Progenitor cell of endocrine pancreas (in vitro differentiated cells): Measurements from ENCODE around the gene MVB12B. TPM values are rescaled to one million over a fixed set of nuclear protein-coding genes. Genes with fewer than 3 reads are reported as not detected.

Source experiments
- DNase-seq: peaks from one replicate; pipeline ENCODE4 v3.0.0; 2021; ENCODE audit warnings: low spot score; ENCODE audit not compliant: unreplicated experiment
- H3K27ac Mint-ChIP-seq: 2 replicates; pipeline ENCODE4 v1.8.0; 2021; ENCODE audit warnings: mild to moderate bottlenecking, moderate library complexity, mixed read lengths
- H3K27me3 Mint-ChIP-seq: 2 replicates; pipeline ENCODE4 v1.8.0; 2021; ENCODE audit warnings: mixed read lengths
- H3K36me3 Mint-ChIP-seq: 2 replicates; pipeline ENCODE4 v1.8.0; 2022; ENCODE audit warnings: mixed read lengths; ENCODE audit not compliant: insufficient read depth
- H3K4me1 Mint-ChIP-seq: 2 replicates; pipeline ENCODE4 v1.8.0; 2021; ENCODE audit warnings: low read depth, mixed read lengths
- H3K4me3 Mint-ChIP-seq: 2 replicates; pipeline ENCODE4 v1.8.0; 2021; ENCODE audit warnings: low read depth, mild to moderate bottlenecking, moderate library complexity, mixed read lengths
- H3K9me3 Mint-ChIP-seq: 2 replicates; pipeline ENCODE4 v1.8.0; 2021; ENCODE audit warnings: low read depth, mixed read lengths
- total RNA-seq: library from RNA; stranded (reverse); gene quantifications from 2 replicates; pipeline ENCODE4 v1.2.1, GENCODE V29; 2021
- TF ChIP-seq, protein P1 (sequence below): fragments of 200-600 bp; sonication (generic); IDR thresholded peaks from one replicate; pipeline ENCODE4 v1.5.0; 2021; ENCODE audit warnings: antibody characterized with exemption, mild to moderate bottlenecking; ENCODE audit not compliant: unreplicated experiment

Gene MVB12B
- total RNA-seq, 1 donor from 2014 or later, result 34.6 TPM

- H3K27me3 Mint-ChIP-seq, result no peaks in the 10 kb centered on the region
- H3K4me3 Mint-ChIP-seq, result no peak overlapping the region
- DNase-seq, result no peak
- TF ChIP-seq, protein P1, sequence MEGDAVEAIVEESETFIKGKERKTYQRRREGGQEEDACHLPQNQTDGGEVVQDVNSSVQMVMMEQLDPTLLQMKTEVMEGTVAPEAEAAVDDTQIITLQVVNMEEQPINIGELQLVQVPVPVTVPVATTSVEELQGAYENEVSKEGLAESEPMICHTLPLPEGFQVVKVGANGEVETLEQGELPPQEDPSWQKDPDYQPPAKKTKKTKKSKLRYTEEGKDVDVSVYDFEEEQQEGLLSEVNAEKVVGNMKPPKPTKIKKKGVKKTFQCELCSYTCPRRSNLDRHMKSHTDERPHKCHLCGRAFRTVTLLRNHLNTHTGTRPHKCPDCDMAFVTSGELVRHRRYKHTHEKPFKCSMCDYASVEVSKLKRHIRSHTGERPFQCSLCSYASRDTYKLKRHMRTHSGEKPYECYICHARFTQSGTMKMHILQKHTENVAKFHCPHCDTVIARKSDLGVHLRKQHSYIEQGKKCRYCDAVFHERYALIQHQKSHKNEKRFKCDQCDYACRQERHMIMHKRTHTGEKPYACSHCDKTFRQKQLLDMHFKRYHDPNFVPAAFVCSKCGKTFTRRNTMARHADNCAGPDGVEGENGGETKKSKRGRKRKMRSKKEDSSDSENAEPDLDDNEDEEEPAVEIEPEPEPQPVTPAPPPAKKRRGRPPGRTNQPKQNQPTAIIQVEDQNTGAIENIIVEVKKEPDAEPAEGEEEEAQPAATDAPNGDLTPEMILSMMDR, result no peak
- no peak overlapping the region for H3K27ac Mint-ChIP-seq
- peaks cover 7% of the 10 kb centered on the region for H3K36me3 Mint-ChIP-seq
- H3K9me3 Mint-ChIP-seq, result no peaks in the 10 kb centered on the region
- peaks cover 12% of the 10 kb centered on the region for H3K4me1 Mint-ChIP-seq
Measured at GRCh38 chr9:126454795-126455194, 128.2 kb downstream of the MVB12B start.

GRCh38 chr9:126456441-126457174 is 130.0 kb downstream of the MVB12B start:
- Mint-ChIP-seq H3K27me3 (no peaks in the 10 kb centered on the region), H3K36me3 (peaks cover 7% of the 10 kb centered on the region), H3K4me3 (no peak overlapping the region), H3K27ac (no peak overlapping the region), H3K9me3 (no peaks in the 10 kb centered on the region), H3K4me1 (peaks cover 12% of the 10 kb centered on the region)
- no peak for DNase-seq
- TF ChIP-seq, protein P1, result no peak

- Mint-ChIP-seq H3K4me1 (peaks cover 9% of the 10 kb centered on the region), H3K27ac (no peak overlapping the region), H3K4me3 (no peak overlapping the region), H3K9me3 (no peaks in the 10 kb centered on the region), H3K27me3 (no peaks in the 10 kb centered on the region), H3K36me3 (peaks cover 7% of the 10 kb centered on the region)
- TF ChIP-seq, protein P1, result no peak
- no peak for DNase-seq
Measured at GRCh38 chr9:126457175-126457547, 130.5 kb downstream of the MVB12B start.

DNA sequence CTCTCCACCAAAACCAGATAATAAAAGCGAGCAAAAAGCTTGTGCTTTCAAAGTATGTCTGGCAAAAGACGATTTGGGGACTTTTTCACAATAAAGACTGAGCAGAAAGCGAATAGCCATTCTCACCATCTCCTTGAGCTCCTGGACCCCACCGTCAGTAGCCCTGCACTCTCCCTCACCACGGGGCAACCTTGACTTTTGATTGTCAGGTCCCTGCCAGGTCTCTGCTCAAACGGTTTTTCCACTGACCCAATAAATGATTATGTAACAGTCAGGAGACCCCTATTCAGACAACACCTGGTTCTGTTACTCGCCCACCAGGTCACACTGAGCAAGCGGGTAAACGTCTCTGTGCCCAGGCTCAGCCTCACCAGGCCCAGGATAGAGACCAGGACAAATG is 131.3 kb downstream of the MVB12B start:
- H3K27ac Mint-ChIP-seq, result no peak overlapping the region
- no peaks in the 10 kb centered on the region for H3K9me3 Mint-ChIP-seq
- TF ChIP-seq, protein P1, result no peak
- DNase-seq, result no peak
- no peaks in the 10 kb centered on the region for H3K27me3 Mint-ChIP-seq
- no peak overlapping the region for H3K4me3 Mint-ChIP-seq
- peaks cover 7% of the 10 kb centered on the region for H3K36me3 Mint-ChIP-seq
- peaks cover 7% of the 10 kb centered on the region for H3K4me1 Mint-ChIP-seq

DNA sequence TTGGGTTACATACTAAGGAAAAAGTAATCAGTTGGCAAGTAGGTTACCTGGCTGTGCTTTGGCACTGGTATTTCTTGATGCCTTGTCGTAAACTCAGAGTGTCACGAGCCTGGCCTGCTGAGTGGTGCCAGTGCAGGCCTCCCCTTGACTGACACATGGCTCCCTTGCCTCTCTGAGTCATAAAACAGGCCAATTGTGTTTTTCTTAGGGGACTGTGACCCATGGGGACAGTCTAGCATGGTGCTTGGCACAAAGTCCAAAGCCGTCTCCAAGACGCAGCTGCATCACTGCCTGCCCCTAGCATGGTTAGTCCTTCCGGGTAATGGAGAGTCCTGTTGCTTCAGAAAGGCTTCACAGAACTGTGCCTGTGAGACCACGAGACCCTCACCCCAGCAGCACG is 132.5 kb downstream of the MVB12B start:
- Mint-ChIP-seq H3K4me1 (peaks cover 6% of the 10 kb centered on the region), H3K27ac (no peak overlapping the region), H3K27me3 (no peaks in the 10 kb centered on the region), H3K4me3 (no peak overlapping the region), H3K36me3 (peaks cover 7% of the 10 kb centered on the region), H3K9me3 (no peaks in the 10 kb centered on the region)
- DNase-seq, result no peak
- TF ChIP-seq, protein P1, result no peak
